Measurements from ENCODE around the gene BRD3OS. TPM values are rescaled to one million over a fixed set of nuclear protein-coding genes. Genes with fewer than 3 reads are reported as not detected.

BRD3OS gene
- total and polyA plus RNA-seq, 2 of the 13 experiments (the other 11 are each of a cell fraction or from before 2014, with no cell fraction given), result 4.9 to 5.7 TPM

GRCh38 chr9:134066526-134066912, 41.2 kb downstream of the BRD3OS start:
- Histone ChIP-seq H3K36me3 (replicated peaks in 1 of 2; ENCODE audit: control insufficient read depth in 1 of 2, insufficient read depth in 2 of 2, low read length in 2 of 2) (no peaks in the 10 kb centered on the region; a peak in 1 of 5 replicates), H3K9me3 (ENCODE audit: low read length) (no peaks in the 10 kb centered on the region), H3K27ac (ENCODE audit: extremely low read length, insufficient read depth, low read length) (peak overlapping the region; percentile 81), H4K20me1 (ENCODE audit: insufficient read depth, low read length) (peaks cover 33% of the 10 kb centered on the region), H3K9ac (ENCODE audit: insufficient read depth, low read depth, low read length) (peak overlapping the region; percentile 90), H3K4me1 (ENCODE audit: insufficient read depth, low read length) (peaks cover 55% of the 10 kb centered on the region), H3K4me2 (ENCODE audit: low read depth, low read length) (peak overlapping the region; percentile 86), H3K4me3 (replicated peaks in 1 of 3; ENCODE audit: insufficient read depth in 1 of 3, low read depth in 2 of 3, low read length in 3 of 3) (peak overlapping the region; percentile 81 to 97 (median 82)), H3K79me2 (ENCODE audit: insufficient read depth, low read length) (peaks cover 56% of the 10 kb centered on the region), H3K27me3 (ENCODE audit: control insufficient read depth in 1 of 2, insufficient read depth in 2 of 2, low read length in 2 of 2) (peaks cover 9 to 25% of the 10 kb centered on the region in 2 experiments; a peak in 4 of 5 replicates), H2AFZ (ENCODE audit: low read length) (no peak overlapping the region)
- intact Hi-C loops (cut with micrococcal nuclease; ENCODE audit: unreplicated experiment), result loop anchor here (5.0 kb wide), 1 partner anchor 39 kb away; the partner anchor contains the start of gene BRD3OS
- FAIRE-seq (peak; percentile 34), DNase-seq (ENCODE audit: low spot score) (no peak), ATAC-seq (no peak)
- WGBS (ENCODE audit: low lambda C conversion rate), result 0% methylated on average over 8 of the region's 9 CpGs
- ChIA-PET POLR2A (interaction anchor here (1.2 kb wide), 1 partner anchor 277 kb away, joined by 3 read pairs; no protein-coding TSS in a partner anchor), CTCF (ENCODE audit: low intra/inter-chr PET ratio, low total read pairs) (no interaction called here)
- in situ Hi-C loops (cut with HindIII; ENCODE audit: extremely low pct_ligation_motif_present, low pct_unique_long_range_greater_than_20kb), result loop anchor here (10.0 kb wide), 1 partner anchor 268 kb away; no protein-coding TSS in a partner anchor
- BruUV-seq (replicated peaks), result TSS peak; percentile 48
- peak; percentile 24; the same call in 1 of the 2 replicates for TF ChIP-seq SAFB2 (CRISPR knock-in tag; IDR thresholded peaks at IDR 0.05; ENCODE audit: borderline replicate concordance, low read depth)
- 0 out of 2 replicates have a peak, but pooled peaks have one; percentile 45 for TF ChIP-seq ZIK1 (CRISPR knock-in tag; IDR thresholded peaks at IDR 0.05; ENCODE audit: borderline replicate concordance, low read depth)
- TF ChIP-seq ZNF414 (CRISPR knock-in tag; IDR thresholded peaks at IDR 0.05), result no peak
- TF ChIP-seq PRDM4 (CRISPR knock-in tag; IDR thresholded peaks at IDR 0.05; ENCODE audit: borderline replicate concordance), result no peak
- no peak for TF ChIP-seq ZNF350 (CRISPR knock-in tag; IDR thresholded peaks at IDR 0.05; ENCODE audit: borderline replicate concordance, low read depth)
- no peak for TF ChIP-seq ZNF773 (CRISPR knock-in tag; IDR thresholded peaks at IDR 0.05; ENCODE audit: borderline replicate concordance)
- TF ChIP-seq ZNF207 (IDR thresholded peaks at IDR 0.05; ENCODE audit: borderline replicate concordance), result no peak
- TF ChIP-seq AFF4 (CRISPR knock-in tag; IDR thresholded peaks at IDR 0.05), result 0 out of 2 replicates have a peak, but pooled peaks have one; percentile 41
- no peak for TF ChIP-seq ZNF839 (CRISPR knock-in tag; IDR thresholded peaks at IDR 0.05; ENCODE audit: borderline replicate concordance)
